Lung (tissue), 12 donors: ENCODE results near the gene MARCHF10. TPM values are rescaled to one million over a fixed set of nuclear protein-coding genes. Genes with fewer than 3 reads are reported as not detected.

ENCODE experiments used
- ATAC-seq: fragments of 200-7000 bp; cut with Tn5 transposase; one replicate; pipeline ENCODE4 v1.9.1; 2020; ENCODE audit warnings: moderate number of reproducible peaks; ENCODE audit not compliant: insufficient read depth, low FRiP score
- DNase-seq, 3 donors: peaks; one replicate each; pipeline ENCODE4 v3.0.0-alpha.2; 2013 to 2017
- H3K27ac ChIP-seq, 2 donors: one replicate each; pipeline ENCODE4 v1.5.1; 2013; ENCODE audit warnings: mild to moderate bottlenecking in 2 of 2, moderate library complexity in 2 of 2, control low read depth in 1 of 2, inconsistent platforms in 1 of 2, low read depth in 1 of 2, low read length in 1 of 2
- H3K27me3 ChIP-seq, 3 donors: one replicate each; pipeline ENCODE4 v1.5.1; 2013; ENCODE audit warnings: low read length in 2 of 3; ENCODE audit not compliant: control insufficient read depth in 3 of 3, insufficient read depth in 3 of 3
- H3K36me3 ChIP-seq, 4 donors: one replicate each; pipeline ENCODE4 v1.5.1; 2013; ENCODE audit warnings: low read length in 4 of 4, mild to moderate bottlenecking in 1 of 4, moderate library complexity in 1 of 4; ENCODE audit not compliant: control insufficient read depth in 4 of 4, insufficient read depth in 4 of 4
- H3K4me1 ChIP-seq, 5 donors: one replicate each; pipeline ENCODE4 v1.5.1; 2013; ENCODE audit warnings: low read length in 5 of 5, mild to moderate bottlenecking in 2 of 5, moderate library complexity in 1 of 5; ENCODE audit not compliant: control insufficient read depth in 5 of 5, insufficient read depth in 5 of 5
- H3K4me3 ChIP-seq: one replicate; pipeline ENCODE4 v1.5.1; 2013; ENCODE audit warnings: mild to moderate bottlenecking, control low read depth, moderate library complexity
- H3K9ac ChIP-seq, 2 donors: one replicate each; pipeline ENCODE4 v1.5.1; 2013; ENCODE audit warnings: low read length in 2 of 2, control low read depth in 1 of 2; ENCODE audit not compliant: insufficient read depth in 1 of 2
- H3K9me3 ChIP-seq, 4 donors: one replicate each; pipeline ENCODE4 v1.5.1; 2013; ENCODE audit warnings: low read length in 3 of 4, mild to moderate bottlenecking in 1 of 4, moderate library complexity in 1 of 4; ENCODE audit not compliant: control insufficient read depth in 4 of 4, insufficient read depth in 3 of 4
- WGBS, 2 donors: extraction: QIAGEN DNeasy Blood & Tissue Kit; methylation state at CpG; one replicate each; pipeline ENCODE4 v1.1.7; 2013; 5-methylcytosine and 5-hydroxymethylcytosine counted together
- polyA plus RNA-seq, 2 donors: library from polyadenylated mRNA; stranded (reverse); fragments of 200-250 nt; gene quantifications; one replicate each; pipeline ENCODE4 v1.2.1, GENCODE V29; 2013
- total RNA-seq, 2 donors: library from RNA; depleted of rRNA in 1 of 2; stranded (reverse); fragments of >200 nt in 1 of 2; gene quantifications; one replicate each; pipeline ENCODE4 v1.2.1, GENCODE V29; 2014 to 2021
- TF ChIP-seq, protein P1 (sequence below): IDR thresholded peaks from 2 replicates; pipeline ENCODE4 v1.5.1; 2012; ENCODE audit warnings: mild to moderate bottlenecking; ENCODE audit errors: control extremely low read depth, extremely low read depth
- donor health status: control.
- donor health status: control.
- donor health status: Bipolar disorder and iron deficiency.
- donor health status: healthy.
- donor health status: DM: yes; HTN: yes; CAD: no.

MARCHF10 gene
- total and polyA plus RNA-seq, 4 donors: 3.1 to 13.8 (median 7.5) TPM

DNA sequence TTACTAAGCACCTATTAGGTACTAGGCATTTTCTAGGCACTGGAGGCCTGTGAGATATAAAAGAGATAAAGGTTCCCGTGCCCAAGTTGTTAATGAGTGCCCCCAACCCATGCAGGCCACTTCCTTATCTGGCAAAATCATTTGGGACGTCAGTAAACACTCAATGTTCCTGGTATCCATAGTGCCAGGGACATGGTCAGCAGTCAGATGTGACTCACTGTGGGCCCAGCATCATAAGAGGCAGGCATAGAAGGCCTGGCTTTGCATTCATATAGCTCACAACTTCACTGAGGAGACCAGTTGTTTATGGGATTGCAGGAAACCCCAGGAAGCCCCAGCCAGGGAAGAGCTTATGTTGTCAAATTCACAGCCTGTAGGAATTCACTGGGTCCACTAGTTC is 99.5 kb downstream of the MARCHF10 start:
- Histone ChIP-seq H3K4me3 (no peak overlapping the region), H3K4me1 (peaks cover 0 to 24% (median 10%) of the 10 kb centered on the region in 5 donors), H3K27ac (no peak overlapping the region), H3K9ac (no peak overlapping the region), H3K9me3 (peaks cover 0 to 3% (median 0%) of the 10 kb centered on the region in 4 donors), H3K36me3 (no peaks in the 10 kb centered on the region), H3K27me3 (no peaks in the 10 kb centered on the region)
- WGBS, 2 donors: 76 to 79% methylated on average over 2 of the region's 2 CpGs
- ATAC-seq (no peak), DNase-seq (no peak)
- TF ChIP-seq, protein P1, sequence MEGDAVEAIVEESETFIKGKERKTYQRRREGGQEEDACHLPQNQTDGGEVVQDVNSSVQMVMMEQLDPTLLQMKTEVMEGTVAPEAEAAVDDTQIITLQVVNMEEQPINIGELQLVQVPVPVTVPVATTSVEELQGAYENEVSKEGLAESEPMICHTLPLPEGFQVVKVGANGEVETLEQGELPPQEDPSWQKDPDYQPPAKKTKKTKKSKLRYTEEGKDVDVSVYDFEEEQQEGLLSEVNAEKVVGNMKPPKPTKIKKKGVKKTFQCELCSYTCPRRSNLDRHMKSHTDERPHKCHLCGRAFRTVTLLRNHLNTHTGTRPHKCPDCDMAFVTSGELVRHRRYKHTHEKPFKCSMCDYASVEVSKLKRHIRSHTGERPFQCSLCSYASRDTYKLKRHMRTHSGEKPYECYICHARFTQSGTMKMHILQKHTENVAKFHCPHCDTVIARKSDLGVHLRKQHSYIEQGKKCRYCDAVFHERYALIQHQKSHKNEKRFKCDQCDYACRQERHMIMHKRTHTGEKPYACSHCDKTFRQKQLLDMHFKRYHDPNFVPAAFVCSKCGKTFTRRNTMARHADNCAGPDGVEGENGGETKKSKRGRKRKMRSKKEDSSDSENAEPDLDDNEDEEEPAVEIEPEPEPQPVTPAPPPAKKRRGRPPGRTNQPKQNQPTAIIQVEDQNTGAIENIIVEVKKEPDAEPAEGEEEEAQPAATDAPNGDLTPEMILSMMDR: no peak

DNA sequence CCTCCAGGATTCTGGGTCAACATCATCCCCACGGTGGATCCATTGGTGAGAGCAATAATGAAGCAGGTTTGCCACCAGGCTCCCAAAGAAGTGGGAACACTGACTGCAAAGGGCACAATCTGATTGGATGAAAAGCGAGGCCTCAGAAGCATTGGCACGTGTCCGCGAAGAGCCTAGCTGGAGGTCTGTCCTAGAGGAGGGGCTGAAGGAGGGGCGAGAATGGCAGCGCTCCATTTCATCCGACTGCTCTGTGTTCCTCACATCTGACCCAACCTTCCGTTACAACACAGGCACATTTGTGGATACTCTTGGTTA is 100.7 kb downstream of the MARCHF10 start:
- WGBS, 2 donors: 96 to 97% methylated on average over 9 of the region's 9 CpGs
- no peak for DNase-seq
- H3K4me3 ChIP-seq: no peak overlapping the region
- no peaks in the 10 kb centered on the region for H3K36me3 ChIP-seq
- no peak overlapping the region for H3K27ac ChIP-seq
- H3K9me3 ChIP-seq: peaks cover 0 to 3% (median 0%) of the 10 kb centered on the region in 4 donors
- H3K27me3 ChIP-seq: no peaks in the 10 kb centered on the region
- H3K4me1 ChIP-seq: peaks cover 0 to 24% (median 10%) of the 10 kb centered on the region in 5 donors
- no peak overlapping the region for H3K9ac ChIP-seq
- ATAC-seq: no peak
- TF ChIP-seq, protein P1: no peak

DNA sequence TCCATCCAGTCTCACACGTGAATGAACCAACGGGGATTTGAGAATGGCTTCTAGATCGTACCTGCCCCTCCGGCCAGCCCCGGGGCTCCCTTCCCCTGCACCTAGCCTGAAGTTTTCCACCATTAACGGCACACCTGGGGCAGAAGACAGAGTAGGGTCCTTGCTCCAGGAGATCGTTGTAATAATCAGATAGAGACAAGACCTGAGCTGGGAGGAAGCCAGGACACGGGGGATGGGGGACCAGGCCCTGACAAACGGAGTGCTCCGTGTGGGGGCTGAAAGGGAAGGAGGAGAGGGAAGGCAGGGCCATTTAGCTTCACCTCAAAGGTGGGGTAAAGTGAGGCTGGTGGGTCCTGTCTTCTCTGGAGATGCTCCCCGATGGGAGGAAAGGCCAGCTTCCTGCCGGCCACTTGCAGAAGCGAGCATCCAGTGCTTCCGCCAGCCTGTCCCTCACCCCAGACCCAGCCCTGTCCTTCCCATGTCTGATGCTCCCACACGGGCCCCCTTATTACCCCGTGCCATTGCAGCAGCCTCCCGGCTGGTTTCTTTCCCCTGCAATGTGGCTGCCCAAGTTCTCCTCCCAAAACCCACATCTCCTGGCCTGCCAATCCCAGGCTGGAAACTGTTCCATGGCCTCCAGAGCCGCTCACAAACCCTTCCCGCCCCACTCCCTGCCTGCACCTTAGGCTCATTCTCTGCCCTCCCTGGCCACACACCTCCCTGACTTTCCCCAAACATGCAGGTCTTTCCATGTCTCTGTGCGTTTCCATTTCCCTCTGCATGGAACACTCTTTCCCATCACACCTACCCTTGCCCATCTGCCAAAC is 101.3 kb downstream of the MARCHF10 start:
- H3K27me3 ChIP-seq: no peaks in the 10 kb centered on the region
- DNase-seq (no peak), ATAC-seq (no peak)
- H3K4me3 ChIP-seq: no peak overlapping the region
- H3K4me1 ChIP-seq: peaks cover 0 to 19% (median 7%) of the 10 kb centered on the region in 5 donors
- WGBS, 2 donors: 86 to 91% methylated on average over 20 of the region's 20 CpGs
- no peaks in the 10 kb centered on the region for H3K36me3 ChIP-seq
- H3K27ac ChIP-seq: no peak overlapping the region
- H3K9me3 ChIP-seq: peaks cover 0 to 3% (median 0%) of the 10 kb centered on the region in 4 donors
- TF ChIP-seq, protein P1: no peak
- H3K9ac ChIP-seq: no peak overlapping the region
